Ovary (tissue), 9 donors: ENCODE results near the gene JADE2. TPM values are rescaled to one million over a fixed set of nuclear protein-coding genes. Genes with fewer than 3 reads are reported as not detected.
A peak's percentile ranks its signal among the peaks of the same experiment; 100 is the strongest.

Experiments
- DNase-seq, 5 donors: peaks; one replicate each; pipeline ENCODE4 v3.0.0-alpha.2; 2019 to 2020
- H3K27ac ChIP-seq, 2 donors: fragments of 200-600 bp; one replicate each; pipeline versions ENCODE4 v1.5.1 to v1.8.0; 2019 to 2022
- H3K27me3 ChIP-seq: fragments of 200-600 bp; one replicate; pipeline ENCODE4 v1.8.0; 2022
- H3K36me3 ChIP-seq: fragments of 200-600 bp; sonication (generic); one replicate; pipeline ENCODE4 v1.5.1; 2019
- H3K4me1 ChIP-seq: one replicate; pipeline ENCODE4 v1.8.1; 2013; ENCODE audit warnings: mild to moderate bottlenecking, moderate library complexity; ENCODE audit not compliant: insufficient read depth
- H3K4me3 ChIP-seq: fragments of 200-600 bp; sonication (generic); one replicate; pipeline ENCODE4 v1.5.1; 2017
- H3K9me3 ChIP-seq, 2 donors: fragments of 200-600 bp in 1 of 2; sonication (generic) in 1 of 2; one replicate each; pipeline versions ENCODE4 v1.5.1 to v1.8.1; 2013 to 2019; ENCODE audit warnings: mild to moderate bottlenecking in 1 of 2, moderate library complexity in 1 of 2
- CTCF ChIP-seq, 3 donors: fragments of 450-650 bp in 2 of 3; fragments of 200-600 bp in 1 of 3; IDR thresholded peaks; one replicate each; pipeline versions ENCODE4 v1.5.1 to v1.8.0; 2016 to 2022; ENCODE audit warnings: antibody characterized with exemption in 3 of 3, mild to moderate bottlenecking in 1 of 3
- EP300 ChIP-seq: sonication (generic); formaldehyde crosslinking; IDR thresholded peaks from one replicate; pipeline ENCODE4 v1.6.1; 2017; ENCODE audit warnings: antibody characterized with exemption
- POLR2A ChIP-seq: fragments of 450-650 bp; IDR thresholded peaks from one replicate; pipeline ENCODE4 v1.6.1; 2017; ENCODE audit warnings: antibody characterized with exemption, mild to moderate bottlenecking, moderate library complexity
- WGBS, 3 donors: extraction: QIAGEN DNeasy Blood & Tissue Kit in 1 of 3; methylation state at CpG; one replicate each; pipeline versions ENCODE4 v1.1.5 to v1.1.7; 2013 to 2017; 5-methylcytosine and 5-hydroxymethylcytosine counted together
- intact Hi-C, 4 donors: fragments of 100-400 bp; cut with DNase I; formaldehyde crosslinking; loops; one replicate each; pipeline versions ENCODE4 v1.11.0 to v1.15.1; 2022 to 2023
- polyA plus RNA-seq, 2 donors: library from polyadenylated mRNA; stranded (reverse); fragments of 200-250 nt in 1 of 2; fragments of 350-450 nt in 1 of 2; fragmentation: Illumina TruSeq in 1 of 2; extraction: RNeasy Lipid Tissue Mini Kit (QIAGEN cat#74804) in 1 of 2; gene quantifications; one replicate each; pipeline ENCODE4 v1.2.3, GENCODE V29; 2013 to 2014
- total RNA-seq, 7 donors: library from RNA; depleted of rRNA in 2 of 7; stranded (reverse); fragments of >200 nt in 2 of 7; fragmentation: NEBNext Ultra II Directional in 3 of 7; extraction: Animal tissue kit (Norgen Biotek cat#: 25700) in 3 of 7; gene quantifications; one replicate each; pipeline versions ENCODE4 v1.1.0 to v1.2.4, GENCODE V29; 2016 to 2023
- donor health status: DM: no; HTN: no; CAD: no; lungs with moderate emphysema.
- donor health status: DM: no; HTN: no; CAD: no.
- donor health status: Bipolar disorder and iron deficiency.
- donor health status: DM: yes; HTN: yes; CAD: no.
- donor health status: DM: no; HTN: no; CAD: no.
- donor health status: DM: yes; HTN: yes; CAD: no.

JADE2 gene
- total and polyA plus RNA-seq, 9 donors = 23.2 to 82.9 (median 66.0) TPM

- Histone ChIP-seq H3K27me3 (no peaks in the 10 kb centered on the region), H3K27ac (peak overlapping the region; percentile 92 to 96), H3K4me1 (peaks cover 15% of the 10 kb centered on the region), H3K9me3 (no peaks in the 10 kb centered on the region), H3K4me3 (peak overlapping the region; percentile 90), H3K36me3 (no peaks in the 10 kb centered on the region)
- TF ChIP-seq POLR2A (peak; percentile 70), EP300 (no peak), CTCF (IDR thresholded peaks at IDR 0.05) (peak in 2 of 3 donors; percentile 8 to 25)
- 0 to 1% (median 1%) methylated on average over 34 to 40 of the region's 40 CpGs for WGBS, 3 donors
- DNase-seq = peak; percentile 87 to 93 (median 91)
- intact Hi-C loops = loop anchor here in 2 of 4 donors (2.0 kb wide), 1 partner anchor 114 kb away; the partner anchor contains the start of gene CDKN2AIPNL (in 2 of the 2)
Observed at GRCh38 chr5:134524272-134524825, 1.1 kb upstream of the JADE2 start.

DNA sequence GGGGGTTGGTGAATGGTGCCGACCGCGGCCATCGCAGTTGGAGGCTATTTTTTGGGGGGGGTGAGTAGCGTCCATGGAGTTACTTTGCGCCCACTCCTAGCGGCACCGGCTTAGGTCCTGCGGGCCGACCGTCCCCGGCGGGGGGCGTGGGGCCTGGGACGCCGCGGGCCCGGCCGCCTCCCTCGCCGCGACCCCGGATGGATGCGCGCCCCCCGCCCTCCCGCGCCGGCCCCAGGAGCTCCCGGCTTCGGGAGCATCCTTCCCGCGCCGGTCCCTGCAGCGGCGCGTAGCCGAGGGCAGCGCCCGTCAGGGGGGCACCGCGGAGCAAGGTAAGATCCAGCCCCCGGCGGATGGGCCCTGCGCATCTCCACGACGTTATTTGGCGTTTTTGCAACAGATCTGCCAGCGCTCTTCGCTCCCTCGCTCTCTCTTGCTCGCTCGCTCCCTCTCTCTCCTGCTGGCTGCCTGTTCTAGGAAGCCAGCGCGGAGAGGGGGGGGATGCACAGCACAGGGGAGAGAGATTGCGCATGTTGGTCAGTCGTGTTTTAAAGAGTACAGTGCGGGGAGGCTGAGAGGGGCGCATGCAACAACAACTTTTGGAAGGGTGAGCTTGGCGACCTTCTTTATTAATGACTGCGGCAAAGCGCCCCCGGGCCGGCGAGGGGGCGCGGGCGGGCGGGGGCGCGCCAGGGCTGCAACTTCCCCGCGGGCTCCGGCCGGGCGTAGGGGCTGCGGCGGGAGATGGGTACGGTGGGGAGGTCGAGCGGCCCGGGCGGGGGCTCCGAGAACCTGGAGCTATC lies 413 bp downstream of the JADE2 start:
- no peaks in the 10 kb centered on the region for H3K36me3 ChIP-seq
- no peaks in the 10 kb centered on the region for H3K27me3 ChIP-seq
- no peaks in the 10 kb centered on the region for H3K9me3 ChIP-seq
- TF ChIP-seq POLR2A (peak; percentile 67), EP300 (no peak), CTCF (IDR thresholded peaks at IDR 0.05) (peak in 1 of 3 donors; percentile 22)
- DNase-seq = peak; percentile 82 to 89 (median 86)
- H3K27ac ChIP-seq = peak overlapping the region; percentile 92 to 96
- intact Hi-C loops = loop anchor here in 3 of 4 donors (2.0 to 5.0 kb wide), 6 partner anchors 41 to 154 kb away; partner anchors contain the start of genes CDKN2AIPNL (in 3 of the 3) and UBE2B (in 1 of the 3)
- H3K4me1 ChIP-seq = peaks cover 28% of the 10 kb centered on the region
- H3K4me3 ChIP-seq = peak overlapping the region; percentile 90
- WGBS, 3 donors = 0 to 1% (median 1%) methylated on average over 68 to 84 of the region's 84 CpGs

- TF ChIP-seq EP300 = no peak
- TF ChIP-seq CTCF (IDR thresholded peaks at IDR 0.05) = peak; percentile 45 to 68 (median 48)
- intact Hi-C loops = loop anchor here in 2 of 4 donors (5.0 kb wide), 5 partner anchors 41 to 154 kb away; partner anchors contain the start of genes CDKN2AIPNL (in 1 of the 2) and UBE2B (in 1 of the 2)
- WGBS, 3 donors = 0 to 1% (median 0%) methylated on average over 46 to 61 of the region's 61 CpGs
Observed at GRCh38 chr5:134526483-134527155, 1.1 kb downstream of the JADE2 start.

More at GRCh38 chr5:134526483-134527155, 1.1 kb downstream of the JADE2 start:
- Histone ChIP-seq H3K4me3 (peak overlapping the region; percentile 90), H3K4me1 (peaks cover 31% of the 10 kb centered on the region), H3K9me3 (no peaks in the 10 kb centered on the region), H3K27me3 (no peaks in the 10 kb centered on the region), H3K27ac (peak overlapping the region; percentile 92 to 96), H3K36me3 (no peaks in the 10 kb centered on the region)
- DNase-seq = peak; percentile 77 to 86 (median 83)
